SK-N-SH treated with all-trans-retinoic acid at 6 μM for 48 hours (cell line): ENCODE data around the gene DPYSL4.

Source experiments
- ATAC-seq: fragments of 200-7000 bp; cut with Tn5 transposase; 3 replicates; pipeline ENCODE4 v1.9.1; 2020; ENCODE audit warnings: mild to moderate bottlenecking, moderate library complexity
- BACH2 ChIP-seq: fragments of 250-450 bp; sonication (Bioruptor Pico); IDR thresholded peaks from 2 replicates; pipeline ENCODE4 v1.9.0; 2021; ENCODE audit warnings: mild to moderate bottlenecking, borderline replicate concordance
- CREB5 ChIP-seq: fragments of 250-450 bp; sonication (Bioruptor Pico); IDR thresholded peaks from 2 replicates; pipeline ENCODE4 v1.5.1; 2020; ENCODE audit warnings: low read depth, mild to moderate bottlenecking, moderate library complexity
- CSDC2 ChIP-seq: fragments of 250-450 bp; sonication (Bioruptor Pico); IDR thresholded peaks from 2 replicates; pipeline ENCODE4 v1.5.0; 2020; ENCODE audit warnings: mild to moderate bottlenecking, moderate library complexity
- CSRNP3 ChIP-seq: fragments of 250-450 bp; sonication (Bioruptor Pico); IDR thresholded peaks from 2 replicates; pipeline ENCODE4 v1.5.1; 2021; ENCODE audit warnings: mild to moderate bottlenecking, moderate library complexity
- ESRRG ChIP-seq: fragments of 250-450 bp; sonication (Bioruptor Pico); IDR thresholded peaks from 2 replicates; pipeline ENCODE4 v1.6.1; 2021; ENCODE audit warnings: mild to moderate bottlenecking
- ISL1 ChIP-seq: fragments of 250-450 bp; sonication (Bioruptor Pico); IDR thresholded peaks from 2 replicates; pipeline ENCODE4 v2.1.2; 2022; ENCODE audit warnings: mild to moderate bottlenecking, moderate library complexity
- OSR1 ChIP-seq: fragments of 250-450 bp; sonication (Bioruptor Pico); IDR thresholded peaks from 2 replicates; pipeline ENCODE4 v1.8.0; 2022; ENCODE audit warnings: moderate library complexity, mild to moderate bottlenecking, inconsistent platforms
- PATZ1 ChIP-seq: fragments of 250-450 bp; sonication (Bioruptor Pico); IDR thresholded peaks from 2 replicates; pipeline ENCODE4 v1.8.0; 2020; ENCODE audit warnings: mild to moderate bottlenecking, moderate library complexity, borderline replicate concordance
- POU6F1 ChIP-seq: fragments of 250-450 bp; sonication (Bioruptor Pico); IDR thresholded peaks from 2 replicates; pipeline ENCODE4 v1.8.0; 2021; ENCODE audit warnings: low read depth, mild to moderate bottlenecking, moderate library complexity, borderline replicate concordance
- PPARA ChIP-seq: fragments of 250-450 bp; sonication (Bioruptor Pico); IDR thresholded peaks from 2 replicates; pipeline ENCODE4 v1.5.0; 2020; ENCODE audit warnings: mild to moderate bottlenecking, borderline replicate concordance
- RARB ChIP-seq: fragments of 250-450 bp; sonication (Bioruptor Pico); IDR thresholded peaks from 2 replicates; pipeline ENCODE4 v1.8.0; 2021; ENCODE audit warnings: mild to moderate bottlenecking, moderate library complexity
- TCF4 ChIP-seq: fragments of 250-450 bp; sonication (Bioruptor Pico); IDR thresholded peaks from 2 replicates; pipeline ENCODE4 v1.8.0; 2021; ENCODE audit warnings: mild to moderate bottlenecking, moderate library complexity, borderline replicate concordance
- TOX ChIP-seq: fragments of 250-450 bp; sonication (Bioruptor Pico); IDR thresholded peaks from 2 replicates; pipeline ENCODE4 v1.8.0; 2021; ENCODE audit warnings: mild to moderate bottlenecking, moderate library complexity, borderline replicate concordance
- TSHZ2 ChIP-seq: fragments of 250-450 bp; sonication (Bioruptor Pico); IDR thresholded peaks from 2 replicates; pipeline ENCODE4 v1.5.0; 2020; ENCODE audit warnings: mild to moderate bottlenecking, moderate library complexity
- ZFP3 ChIP-seq: fragments of 250-450 bp; sonication (Bioruptor Pico); IDR thresholded peaks from 2 replicates; pipeline ENCODE4 v1.5.0; 2020; ENCODE audit warnings: mild to moderate bottlenecking, moderate library complexity
- ZFP30 ChIP-seq: fragments of 450-650 bp; formaldehyde crosslinking; IDR thresholded peaks from 2 replicates; pipeline ENCODE4 v1.5.0; 2022; ENCODE audit warnings: mild to moderate bottlenecking, moderate library complexity
- ZNF565 ChIP-seq: fragments of 450-650 bp; formaldehyde crosslinking; conservative IDR thresholded peaks from 2 replicates; pipeline ENCODE4 v1.5.0; 2020; ENCODE audit warnings: low read depth, mild to moderate bottlenecking, moderate library complexity
- ZNF70 ChIP-seq: fragments of 450-650 bp; formaldehyde crosslinking; IDR thresholded peaks from 2 replicates; pipeline ENCODE4 v1.5.0; 2020; ENCODE audit warnings: mild to moderate bottlenecking, moderate library complexity
- ZNF8 ChIP-seq: fragments of 450-650 bp; formaldehyde crosslinking; IDR thresholded peaks from 2 replicates; pipeline ENCODE4 v1.5.0; 2020; ENCODE audit warnings: mild to moderate bottlenecking, moderate library complexity

The DPYSL4 gene

GRCh38 chr10:132243141-132243540 lies 56.4 kb downstream of the DPYSL4 start (continued):
- TF ChIP-seq PATZ1 (CRISPR knock-in tag) (no peak), TOX (CRISPR knock-in tag) (no peak), POU6F1 (CRISPR knock-in tag) (no peak), PPARA (CRISPR knock-in tag) (no peak)

GRCh38 chr10:132243626-132244025 lies 56.9 kb downstream of the DPYSL4 start:
- TF ChIP-seq ZNF8 (CRISPR knock-in tag) (no peak), CSRNP3 (no peak), OSR1 (no peak), CSDC2 (CRISPR knock-in tag) (no peak), CREB5 (CRISPR knock-in tag) (no peak), ZFP30 (CRISPR knock-in tag) (no peak), ZNF70 (CRISPR knock-in tag) (no peak), TSHZ2 (CRISPR knock-in tag) (no peak), POU6F1 (CRISPR knock-in tag) (no peak), BACH2 (CRISPR knock-in tag) (no peak), TCF4 (CRISPR knock-in tag) (no peak), ISL1 (CRISPR knock-in tag) (no peak), ZFP3 (CRISPR knock-in tag) (no peak), RARB (CRISPR knock-in tag) (no peak), ZNF565 (CRISPR knock-in tag) (no peak)
- TF ChIP-seq, all 23 proteins: peak for 0
- ATAC-seq, result no peak

- TF ChIP-seq ISL1 (CRISPR knock-in tag), result no peak
- TF ChIP-seq ZNF565 (CRISPR knock-in tag), result no peak
- TF ChIP-seq PPARA (CRISPR knock-in tag), result no peak
- TF ChIP-seq TSHZ2 (CRISPR knock-in tag), result no peak
- TF ChIP-seq ZNF70 (CRISPR knock-in tag), result no peak
- no peak for TF ChIP-seq RARB (CRISPR knock-in tag)
- no peak for TF ChIP-seq CREB5 (CRISPR knock-in tag)
- TF ChIP-seq ZFP3 (CRISPR knock-in tag), result no peak
- TF ChIP-seq POU6F1 (CRISPR knock-in tag), result no peak
- TF ChIP-seq OSR1, result no peak
- TF ChIP-seq ESRRG (CRISPR knock-in tag), result no peak
- no peak for ATAC-seq
Measured at GRCh38 chr10:132245056-132245455, 58.3 kb downstream of the DPYSL4 start.
